Skeletal muscle satellite cell (primary cell): ENCODE data around the gene APPBP2.
"Not testable (repeated sequence)": the region's sequence is repeated elsewhere in the genome, so short reads cannot be mapped to it uniquely, and the experiment has no call there.

Experiments used
- H3K27me3 ChIP-seq: 2 replicates; pipeline ENCODE4 v1.7.0; 2013; ENCODE audit warnings: low read length; ENCODE audit not compliant: control insufficient read depth, insufficient read depth
- H3K36me3 ChIP-seq: 2 replicates; pipeline ENCODE4 v1.7.0; 2013; ENCODE audit warnings: mild to moderate bottlenecking, control low read depth, low read length; ENCODE audit not compliant: insufficient read depth
- H3K4me1 ChIP-seq: 2 replicates; pipeline ENCODE4 v1.7.0; 2013; ENCODE audit warnings: low read length; ENCODE audit not compliant: control insufficient read depth, insufficient read depth
- H3K4me2 ChIP-seq: 2 replicates; pipeline ENCODE4 v1.7.0; 2013; ENCODE audit warnings: mild to moderate bottlenecking, low read length
- H3K4me3 ChIP-seq: 2 replicates; pipeline ENCODE4 v1.7.0; 2013; ENCODE audit warnings: low read length
- H3K9ac ChIP-seq: 2 replicates; pipeline ENCODE4 v1.7.0; 2013; ENCODE audit warnings: mild to moderate bottlenecking, low read depth, low read length, moderate library complexity
- H3K9me3 ChIP-seq: replicated peaks from 2 replicates; pipeline ENCODE4 v1.7.0; 2013; ENCODE audit warnings: mild to moderate bottlenecking, control low read depth, low read length

Gene APPBP2

DNA sequence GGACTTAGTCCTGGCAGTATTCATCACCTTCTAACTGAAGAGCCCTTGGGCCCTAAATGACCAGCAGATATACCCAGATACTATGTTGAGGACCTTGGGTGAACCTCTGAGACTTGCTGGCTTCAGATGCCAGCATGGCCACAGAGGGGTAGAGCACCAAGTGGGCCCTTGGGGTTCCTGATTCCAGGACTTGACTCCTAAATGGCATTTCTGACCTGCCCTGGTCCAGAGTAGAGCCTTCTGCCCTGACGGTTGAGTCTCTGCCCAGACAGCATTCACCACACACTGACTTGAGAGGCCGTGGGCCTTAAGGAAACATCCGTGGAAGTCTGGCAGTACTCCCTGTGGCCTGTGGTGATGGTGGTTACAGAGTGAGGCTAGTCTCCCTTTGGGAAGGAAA, 2.8 kb upstream of the APPBP2 start:
- no peak overlapping the region for H3K4me2 ChIP-seq
- no peak overlapping the region for H3K4me3 ChIP-seq
- H3K9ac ChIP-seq: no peak overlapping the region
- no peaks in the 10 kb centered on the region for H3K27me3 ChIP-seq
- H3K9me3 ChIP-seq: no peaks in the 10 kb centered on the region
- H3K4me1 ChIP-seq: peaks cover 5% of the 10 kb centered on the region
- no peaks in the 10 kb centered on the region for H3K36me3 ChIP-seq

DNA sequence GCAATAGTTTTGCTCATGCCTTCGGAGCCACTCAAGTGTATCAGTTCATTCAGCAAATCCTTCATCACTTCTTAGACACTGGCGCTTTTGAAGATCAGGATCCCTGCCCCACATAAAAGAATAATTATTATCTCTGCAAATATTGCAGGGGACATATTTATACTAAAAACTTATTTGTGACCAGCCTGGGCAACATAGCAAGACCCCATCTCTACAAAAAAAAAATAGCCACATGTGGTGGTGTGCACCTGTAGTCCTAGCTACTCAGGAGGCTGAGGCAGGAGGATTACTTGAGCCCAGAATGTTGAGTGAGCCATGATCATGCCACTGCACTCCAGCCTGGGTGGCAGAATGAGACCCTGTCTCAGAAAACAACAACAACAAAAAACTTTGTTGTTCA, 1.7 kb upstream of the APPBP2 start:
- Histone ChIP-seq H3K27me3 (no peaks in the 10 kb centered on the region), H3K4me2 (no peak overlapping the region), H3K4me3 (no peak overlapping the region), H3K9me3 (no peaks in the 10 kb centered on the region), H3K4me1 (peaks cover 10% of the 10 kb centered on the region), H3K36me3 (no peaks in the 10 kb centered on the region), H3K9ac (no peak overlapping the region)

GRCh38 chr17:60526726-60527125, 684 bp upstream of the APPBP2 start:
- no peaks in the 10 kb centered on the region for H3K27me3 ChIP-seq
- peaks cover 14% of the 10 kb centered on the region for H3K4me1 ChIP-seq
- H3K36me3 ChIP-seq: peaks cover 4% of the 10 kb centered on the region
- peak overlapping the region; percentile 98 for H3K9ac ChIP-seq
- peak overlapping the region; percentile 98 for H3K4me3 ChIP-seq
- no peaks in the 10 kb centered on the region for H3K9me3 ChIP-seq
- peak overlapping the region; percentile 84 for H3K4me2 ChIP-seq

- H3K36me3 ChIP-seq: peaks cover 5% of the 10 kb centered on the region
- peak overlapping the region; percentile 98 for H3K9ac ChIP-seq
- peak overlapping the region; percentile 84 for H3K4me2 ChIP-seq
- peak overlapping the region; percentile 98 for H3K4me3 ChIP-seq
- no peaks in the 10 kb centered on the region for H3K27me3 ChIP-seq
- peaks cover 14% of the 10 kb centered on the region for H3K4me1 ChIP-seq
- no peaks in the 10 kb centered on the region for H3K9me3 ChIP-seq
Measured at GRCh38 chr17:60525328-60525684, 736 bp downstream of the APPBP2 start.

GRCh38 chr17:60524463-60525327, 1.3 kb downstream of the APPBP2 start:
- Histone ChIP-seq H3K9me3 (no peaks in the 10 kb centered on the region), H3K4me2 (peak overlapping the region; percentile 84), H3K36me3 (peaks cover 9% of the 10 kb centered on the region), H3K9ac (peak overlapping the region; percentile 98), H3K4me1 (peaks cover 14% of the 10 kb centered on the region), H3K27me3 (no peaks in the 10 kb centered on the region), H3K4me3 (peak overlapping the region; percentile 98)

DNA sequence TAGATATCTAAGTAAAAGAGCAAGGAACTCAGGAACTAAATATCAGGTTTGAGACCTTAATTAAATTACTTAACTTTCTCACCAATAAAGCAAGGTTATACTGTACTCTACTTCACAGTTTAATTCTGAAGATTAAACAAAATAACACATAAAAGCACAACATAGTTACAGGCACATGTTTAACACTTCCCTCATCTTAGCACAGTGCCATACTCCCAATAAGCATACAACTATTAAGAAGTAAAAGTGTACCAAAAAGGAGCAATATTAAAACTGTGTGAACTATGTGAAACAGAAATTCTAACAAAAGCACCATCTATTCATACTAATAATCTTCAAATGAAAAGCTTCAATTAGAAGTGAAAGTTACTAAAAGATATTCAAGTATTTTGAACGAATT, 2.2 kb downstream of the APPBP2 start:
- Histone ChIP-seq H3K9me3 (no peaks in the 10 kb centered on the region), H3K4me1 (peaks cover 14% of the 10 kb centered on the region), H3K4me2 (peak overlapping the region; percentile 84), H3K9ac (peak overlapping the region; percentile 98), H3K4me3 (peak overlapping the region; percentile 98), H3K36me3 (peaks cover 16% of the 10 kb centered on the region), H3K27me3 (no peaks in the 10 kb centered on the region)

DNA sequence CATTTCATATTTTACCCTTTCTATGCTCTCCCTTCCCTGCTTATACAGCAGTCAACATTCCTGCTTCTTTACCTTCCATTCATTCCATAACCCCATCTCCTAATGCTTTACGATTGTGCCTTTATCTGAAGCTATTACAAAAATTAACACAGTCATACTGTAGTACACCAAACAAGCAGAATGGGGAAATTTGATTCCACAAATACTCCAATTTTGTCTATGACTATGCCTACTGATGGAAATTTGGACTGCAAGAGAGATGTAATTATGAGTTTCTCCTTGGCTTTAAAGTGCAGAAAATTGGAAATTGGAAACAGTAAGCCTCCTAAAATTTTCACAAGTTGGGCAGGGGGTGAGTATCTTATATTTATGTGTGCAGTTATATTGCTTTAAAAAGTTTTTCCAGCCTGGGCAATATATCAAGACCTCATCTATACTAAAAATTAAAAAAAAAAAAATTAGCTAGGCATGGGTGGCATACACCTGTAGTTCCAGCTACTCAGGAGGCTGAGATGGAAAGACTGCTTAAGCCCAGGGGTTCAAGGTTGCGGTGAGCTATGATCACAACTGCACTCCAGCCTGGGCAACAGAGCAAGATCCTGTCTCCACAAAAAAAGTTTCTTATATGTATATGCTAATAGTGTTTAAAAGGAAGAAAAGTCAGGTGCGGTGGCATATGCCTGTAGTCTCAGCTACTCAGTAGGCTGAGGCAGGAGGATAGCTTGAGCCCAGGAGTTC, 3.0 kb downstream of the APPBP2 start:
- no peaks in the 10 kb centered on the region for H3K9me3 ChIP-seq

GRCh38 chr17:60519795-60520194, 6.2 kb downstream of the APPBP2 start:
- H3K9me3 ChIP-seq: no peaks in the 10 kb centered on the region
- no peaks in the 10 kb centered on the region for H3K27me3 ChIP-seq
- no peak overlapping the region for H3K9ac ChIP-seq
- no peak overlapping the region for H3K4me2 ChIP-seq
- H3K4me3 ChIP-seq: no peak overlapping the region
- peaks cover 24% of the 10 kb centered on the region for H3K36me3 ChIP-seq
- H3K4me1 ChIP-seq: peaks cover 10% of the 10 kb centered on the region

More for the DNA sequence above, 3.0 kb downstream of the APPBP2 start:
- Histone ChIP-seq H3K9ac (no peak overlapping the region), H3K36me3 (peaks cover 21% of the 10 kb centered on the region), H3K4me3 (peak overlapping the region; percentile 28), H3K27me3 (no peaks in the 10 kb centered on the region), H3K4me2 (peak overlapping the region; percentile 84), H3K4me1 (peaks cover 14% of the 10 kb centered on the region)

DNA sequence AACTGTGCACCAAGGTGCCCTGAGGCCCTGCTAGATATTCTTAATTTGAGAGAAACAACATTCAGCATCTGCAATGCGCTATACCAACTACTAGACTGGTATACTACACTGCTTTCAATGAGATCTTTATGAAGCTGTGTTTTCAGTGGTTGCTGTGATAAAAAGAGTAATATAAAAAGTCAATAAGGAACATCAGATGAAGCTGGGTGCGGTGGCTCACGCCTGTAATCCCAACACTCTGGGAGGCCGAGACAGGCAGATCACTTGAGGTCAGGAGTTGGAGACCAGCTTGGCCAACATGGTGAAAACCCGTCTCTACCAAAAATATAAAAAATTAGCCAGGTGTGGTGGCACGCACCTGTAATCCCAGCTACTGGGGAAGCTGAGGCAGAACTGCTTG, 10.4 kb downstream of the APPBP2 start:
- not testable (repeated sequence) for H3K9me3 ChIP-seq, H3K4me1 ChIP-seq, H3K4me3 ChIP-seq, H3K27me3 ChIP-seq, H3K4me2 ChIP-seq, H3K9ac ChIP-seq
- peaks cover 36% of the 10 kb centered on the region for H3K36me3 ChIP-seq

- not testable (repeated sequence) for H3K4me1 ChIP-seq, H3K4me2 ChIP-seq, H3K4me3 ChIP-seq, H3K9ac ChIP-seq, H3K9me3 ChIP-seq, H3K27me3 ChIP-seq
- peaks cover 40% of the 10 kb centered on the region for H3K36me3 ChIP-seq
Measured at GRCh38 chr17:60515199-60515598, 10.8 kb downstream of the APPBP2 start.

DNA sequence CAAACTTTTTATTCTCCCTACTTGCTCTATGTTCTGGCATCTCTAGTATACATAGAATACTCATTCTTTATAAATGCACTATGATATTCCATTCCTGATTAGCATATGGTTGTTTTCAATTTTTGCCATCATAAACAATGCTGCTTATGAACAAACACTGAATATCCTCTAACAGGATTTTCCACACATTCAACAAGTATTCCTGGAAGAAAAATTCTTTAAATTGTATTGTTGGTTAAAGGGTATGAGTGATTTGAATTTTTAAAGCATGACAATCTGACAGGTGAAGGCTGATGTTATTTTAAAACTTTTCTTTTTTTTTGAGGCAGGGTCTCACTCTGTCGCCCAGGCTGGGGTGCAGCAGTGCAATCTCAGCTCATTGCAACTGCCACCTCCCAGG, 11.5 kb downstream of the APPBP2 start:
- H3K9me3 ChIP-seq: no peaks in the 10 kb centered on the region
- H3K4me2 ChIP-seq: no peak overlapping the region
- H3K4me3 ChIP-seq: no peak overlapping the region
- H3K27me3 ChIP-seq: no peaks in the 10 kb centered on the region
- H3K9ac ChIP-seq: no peak overlapping the region
- no peaks in the 10 kb centered on the region for H3K4me1 ChIP-seq
- H3K36me3 ChIP-seq: peaks cover 36% of the 10 kb centered on the region
